H1 (cell line): ENCODE data around the gene SBF1. TPM values are rescaled to one million over a fixed set of nuclear protein-coding genes. Genes with fewer than 3 reads are reported as not detected.

ENCODE experiments used
- polyA plus RNA-seq, 7 experiments: library from polyadenylated mRNA; depleted of rRNA in 3 of 7; stranded (reverse) in 5 of 7; unstranded in 2 of 7; fragments of >200 nt in 5 of 7; fragments of 200-250 nt in 2 of 7; gene quantifications; 1 replicate in 5 of 7; 2 replicates in 1 of 7; 4 replicates in 1 of 7; pipeline versions ENCODE4 v1.2.1 to v1.2.3, GENCODE V29; 2011 to 2013; ENCODE audit warnings: missing spikeins in 2 of 7, mixed read lengths in 2 of 7
- total RNA-seq: library from RNA; stranded (reverse); fragmentation: NEBNext Ultra II Directional; extraction: Animal tissue kit (Norgen Biotek cat#: 25700); gene quantifications from 2 replicates; pipeline ENCODE4 v1.2.1, GENCODE V29; 2021
- TF ChIP-seq, protein P1 (sequence below): fragments of 300-600 bp; sonication (generic); IDR thresholded peaks from 2 replicates; pipeline ENCODE4 v1.7.1; 2012; ENCODE audit warnings: low read length, moderate library complexity, mild to moderate bottlenecking, inconsistent platforms; ENCODE audit not compliant: insufficient replicate concordance

SBF1 gene
- total and polyA plus RNA-seq, 2 of the 8 experiments (the other 6 are each of a cell fraction or from before 2014, with no cell fraction given): 29.1 to 71.5 TPM

DNA sequence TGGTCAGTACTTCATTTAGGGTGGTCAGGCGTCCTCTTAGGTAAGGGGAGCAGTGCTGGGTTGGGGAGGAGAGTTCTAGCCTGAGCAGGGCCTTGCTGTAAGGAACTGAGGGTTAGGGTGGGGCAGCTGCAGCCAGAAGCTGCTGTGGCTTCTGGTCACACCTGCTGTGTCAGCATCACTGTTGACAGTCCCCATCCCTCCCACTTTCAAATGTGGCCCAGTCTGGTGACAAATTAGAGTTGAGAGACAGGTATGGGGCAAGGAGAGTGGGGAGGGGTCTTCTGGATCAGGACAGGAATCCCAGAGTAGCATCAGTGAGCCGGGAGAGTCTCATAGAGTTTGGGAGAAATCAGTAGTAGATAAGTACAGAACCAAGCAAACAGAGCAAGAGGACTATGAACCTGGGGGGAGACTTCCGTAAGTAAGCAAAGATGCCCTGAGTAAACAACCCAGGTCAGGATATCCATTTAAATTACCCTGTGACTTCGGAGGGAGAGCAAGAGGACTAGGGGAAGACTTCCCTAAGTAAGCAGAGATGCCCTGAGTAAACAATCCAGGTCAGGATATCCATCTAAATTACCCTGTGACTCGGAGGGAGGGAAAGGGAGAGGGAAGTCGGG is 78.0 kb downstream of the SBF1 start (continued):
- TF ChIP-seq, protein P1, sequence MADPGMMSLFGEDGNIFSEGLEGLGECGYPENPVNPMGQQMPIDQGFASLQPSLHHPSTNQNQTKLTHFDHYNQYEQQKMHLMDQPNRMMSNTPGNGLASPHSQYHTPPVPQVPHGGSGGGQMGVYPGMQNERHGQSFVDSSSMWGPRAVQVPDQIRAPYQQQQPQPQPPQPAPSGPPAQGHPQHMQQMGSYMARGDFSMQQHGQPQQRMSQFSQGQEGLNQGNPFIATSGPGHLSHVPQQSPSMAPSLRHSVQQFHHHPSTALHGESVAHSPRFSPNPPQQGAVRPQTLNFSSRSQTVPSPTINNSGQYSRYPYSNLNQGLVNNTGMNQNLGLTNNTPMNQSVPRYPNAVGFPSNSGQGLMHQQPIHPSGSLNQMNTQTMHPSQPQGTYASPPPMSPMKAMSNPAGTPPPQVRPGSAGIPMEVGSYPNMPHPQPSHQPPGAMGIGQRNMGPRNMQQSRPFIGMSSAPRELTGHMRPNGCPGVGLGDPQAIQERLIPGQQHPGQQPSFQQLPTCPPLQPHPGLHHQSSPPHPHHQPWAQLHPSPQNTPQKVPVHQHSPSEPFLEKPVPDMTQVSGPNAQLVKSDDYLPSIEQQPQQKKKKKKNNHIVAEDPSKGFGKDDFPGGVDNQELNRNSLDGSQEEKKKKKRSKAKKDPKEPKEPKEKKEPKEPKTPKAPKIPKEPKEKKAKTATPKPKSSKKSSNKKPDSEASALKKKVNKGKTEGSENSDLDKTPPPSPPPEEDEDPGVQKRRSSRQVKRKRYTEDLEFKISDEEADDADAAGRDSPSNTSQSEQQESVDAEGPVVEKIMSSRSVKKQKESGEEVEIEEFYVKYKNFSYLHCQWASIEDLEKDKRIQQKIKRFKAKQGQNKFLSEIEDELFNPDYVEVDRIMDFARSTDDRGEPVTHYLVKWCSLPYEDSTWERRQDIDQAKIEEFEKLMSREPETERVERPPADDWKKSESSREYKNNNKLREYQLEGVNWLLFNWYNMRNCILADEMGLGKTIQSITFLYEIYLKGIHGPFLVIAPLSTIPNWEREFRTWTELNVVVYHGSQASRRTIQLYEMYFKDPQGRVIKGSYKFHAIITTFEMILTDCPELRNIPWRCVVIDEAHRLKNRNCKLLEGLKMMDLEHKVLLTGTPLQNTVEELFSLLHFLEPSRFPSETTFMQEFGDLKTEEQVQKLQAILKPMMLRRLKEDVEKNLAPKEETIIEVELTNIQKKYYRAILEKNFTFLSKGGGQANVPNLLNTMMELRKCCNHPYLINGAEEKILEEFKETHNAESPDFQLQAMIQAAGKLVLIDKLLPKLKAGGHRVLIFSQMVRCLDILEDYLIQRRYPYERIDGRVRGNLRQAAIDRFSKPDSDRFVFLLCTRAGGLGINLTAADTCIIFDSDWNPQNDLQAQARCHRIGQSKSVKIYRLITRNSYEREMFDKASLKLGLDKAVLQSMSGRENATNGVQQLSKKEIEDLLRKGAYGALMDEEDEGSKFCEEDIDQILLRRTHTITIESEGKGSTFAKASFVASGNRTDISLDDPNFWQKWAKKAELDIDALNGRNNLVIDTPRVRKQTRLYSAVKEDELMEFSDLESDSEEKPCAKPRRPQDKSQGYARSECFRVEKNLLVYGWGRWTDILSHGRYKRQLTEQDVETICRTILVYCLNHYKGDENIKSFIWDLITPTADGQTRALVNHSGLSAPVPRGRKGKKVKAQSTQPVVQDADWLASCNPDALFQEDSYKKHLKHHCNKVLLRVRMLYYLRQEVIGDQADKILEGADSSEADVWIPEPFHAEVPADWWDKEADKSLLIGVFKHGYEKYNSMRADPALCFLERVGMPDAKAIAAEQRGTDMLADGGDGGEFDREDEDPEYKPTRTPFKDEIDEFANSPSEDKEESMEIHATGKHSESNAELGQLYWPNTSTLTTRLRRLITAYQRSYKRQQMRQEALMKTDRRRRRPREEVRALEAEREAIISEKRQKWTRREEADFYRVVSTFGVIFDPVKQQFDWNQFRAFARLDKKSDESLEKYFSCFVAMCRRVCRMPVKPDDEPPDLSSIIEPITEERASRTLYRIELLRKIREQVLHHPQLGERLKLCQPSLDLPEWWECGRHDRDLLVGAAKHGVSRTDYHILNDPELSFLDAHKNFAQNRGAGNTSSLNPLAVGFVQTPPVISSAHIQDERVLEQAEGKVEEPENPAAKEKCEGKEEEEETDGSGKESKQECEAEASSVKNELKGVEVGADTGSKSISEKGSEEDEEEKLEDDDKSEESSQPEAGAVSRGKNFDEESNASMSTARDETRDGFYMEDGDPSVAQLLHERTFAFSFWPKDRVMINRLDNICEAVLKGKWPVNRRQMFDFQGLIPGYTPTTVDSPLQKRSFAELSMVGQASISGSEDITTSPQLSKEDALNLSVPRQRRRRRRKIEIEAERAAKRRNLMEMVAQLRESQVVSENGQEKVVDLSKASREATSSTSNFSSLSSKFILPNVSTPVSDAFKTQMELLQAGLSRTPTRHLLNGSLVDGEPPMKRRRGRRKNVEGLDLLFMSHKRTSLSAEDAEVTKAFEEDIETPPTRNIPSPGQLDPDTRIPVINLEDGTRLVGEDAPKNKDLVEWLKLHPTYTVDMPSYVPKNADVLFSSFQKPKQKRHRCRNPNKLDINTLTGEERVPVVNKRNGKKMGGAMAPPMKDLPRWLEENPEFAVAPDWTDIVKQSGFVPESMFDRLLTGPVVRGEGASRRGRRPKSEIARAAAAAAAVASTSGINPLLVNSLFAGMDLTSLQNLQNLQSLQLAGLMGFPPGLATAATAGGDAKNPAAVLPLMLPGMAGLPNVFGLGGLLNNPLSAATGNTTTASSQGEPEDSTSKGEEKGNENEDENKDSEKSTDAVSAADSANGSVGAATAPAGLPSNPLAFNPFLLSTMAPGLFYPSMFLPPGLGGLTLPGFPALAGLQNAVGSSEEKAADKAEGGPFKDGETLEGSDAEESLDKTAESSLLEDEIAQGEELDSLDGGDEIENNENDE: no peak
